Islet precursor cell (in vitro differentiated cells): ENCODE measurements around the gene IL1RAPL2.

ENCODE experiments used
- DNase-seq: peaks from one replicate; pipeline ENCODE4 v3.0.0-alpha.2; 2018

The IL1RAPL2 gene

DNA sequence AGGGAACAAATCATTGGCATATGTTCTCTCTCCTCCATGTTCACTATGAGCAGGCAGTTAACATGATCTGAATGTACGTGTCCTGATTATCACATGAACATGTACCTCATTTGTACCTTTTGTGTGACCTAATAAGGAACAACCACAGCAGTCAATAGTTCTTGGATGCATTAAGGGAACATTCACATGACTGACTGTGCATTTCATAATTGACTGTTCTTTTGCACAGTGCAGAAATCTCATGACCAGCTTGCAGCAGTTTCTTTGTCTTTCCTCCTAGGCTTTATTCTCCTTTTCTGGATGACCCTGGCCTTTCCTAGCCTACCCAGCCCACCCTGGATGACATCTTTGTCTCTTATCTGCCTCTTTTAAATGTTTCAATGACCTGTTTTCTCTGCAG lies 711.1 kb downstream of the IL1RAPL2 start:
- DNase-seq = no peak

DNA sequence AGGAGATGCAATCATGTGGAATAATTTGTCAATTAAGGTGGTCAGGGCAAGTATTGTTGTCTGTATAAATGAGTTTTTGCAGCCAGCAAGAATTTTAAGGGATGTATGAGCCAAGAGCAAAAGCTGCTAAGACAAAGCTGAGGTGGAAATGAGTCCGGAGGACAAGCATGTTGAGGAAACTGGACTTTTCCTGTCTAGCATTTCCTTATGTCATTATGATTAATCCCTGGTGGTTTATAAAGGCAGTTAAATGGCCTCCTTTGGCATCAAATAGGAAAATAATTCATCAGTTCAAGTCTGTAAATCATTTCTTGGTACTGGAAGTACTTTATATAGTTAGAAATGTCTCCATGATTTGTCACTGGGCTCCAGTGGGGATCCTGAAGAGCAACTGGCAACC lies 716.1 kb downstream of the IL1RAPL2 start:
- DNase-seq = no peak

DNA sequence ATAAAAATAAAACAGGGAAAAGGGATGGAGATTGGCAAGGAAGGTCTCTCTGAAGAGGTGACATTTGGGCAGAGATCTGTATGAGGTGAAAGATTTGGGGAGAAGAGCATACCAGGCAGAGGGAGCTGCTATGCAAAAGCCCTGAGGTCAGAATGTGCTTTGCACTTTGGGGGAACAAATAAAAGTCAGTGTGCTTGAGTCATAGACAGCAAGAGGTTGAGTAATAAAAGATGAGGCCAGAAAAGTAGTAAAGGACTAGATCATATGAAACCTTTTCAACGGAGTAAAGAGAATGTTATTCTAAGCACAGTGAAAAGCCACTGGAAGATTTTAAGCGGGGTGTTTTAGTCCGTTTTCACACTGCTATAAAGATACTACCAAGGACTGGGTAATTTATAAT lies 731.0 kb downstream of the IL1RAPL2 start:
- DNase-seq = no peak

DNA sequence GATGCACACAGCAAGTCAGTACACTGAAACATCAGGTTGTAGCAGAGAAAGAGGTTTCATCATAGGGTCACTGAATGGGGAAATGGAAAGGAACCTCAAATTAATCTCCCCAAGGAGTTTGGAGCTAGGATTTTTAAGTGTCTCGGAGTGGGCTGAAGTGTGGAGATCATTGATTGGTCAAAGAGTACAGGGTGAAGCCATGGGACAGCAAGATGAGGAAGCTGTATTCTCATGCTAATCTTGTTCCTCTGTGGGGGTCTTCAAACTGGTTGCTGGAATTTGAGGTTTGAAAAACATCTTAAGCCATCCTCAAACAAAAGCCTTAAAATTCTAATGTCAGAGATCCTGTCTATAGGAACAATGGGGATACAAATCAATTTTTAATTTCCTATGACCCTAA lies 733.3 kb downstream of the IL1RAPL2 start:
- DNase-seq = no peak

DNA sequence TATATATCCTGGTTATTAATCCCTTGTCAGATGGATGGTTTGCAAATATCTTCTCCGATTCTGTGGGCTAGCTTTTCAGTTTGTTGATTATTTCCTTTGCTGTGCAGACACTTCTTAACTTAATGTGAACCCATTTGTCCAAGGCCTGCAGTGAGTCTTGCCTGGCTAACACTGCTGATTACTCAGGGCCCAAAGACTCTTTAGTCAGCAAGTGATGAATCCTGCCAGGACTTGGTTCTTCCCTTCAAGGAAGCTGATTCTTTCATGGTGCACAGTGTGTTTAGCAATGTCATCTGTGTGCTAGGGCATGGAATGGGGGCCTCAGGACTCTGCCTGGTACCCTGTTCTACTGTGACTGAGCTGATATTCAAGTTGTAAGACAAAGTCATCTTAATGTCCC lies 736.2 kb downstream of the IL1RAPL2 start:
- DNase-seq = no peak

DNA sequence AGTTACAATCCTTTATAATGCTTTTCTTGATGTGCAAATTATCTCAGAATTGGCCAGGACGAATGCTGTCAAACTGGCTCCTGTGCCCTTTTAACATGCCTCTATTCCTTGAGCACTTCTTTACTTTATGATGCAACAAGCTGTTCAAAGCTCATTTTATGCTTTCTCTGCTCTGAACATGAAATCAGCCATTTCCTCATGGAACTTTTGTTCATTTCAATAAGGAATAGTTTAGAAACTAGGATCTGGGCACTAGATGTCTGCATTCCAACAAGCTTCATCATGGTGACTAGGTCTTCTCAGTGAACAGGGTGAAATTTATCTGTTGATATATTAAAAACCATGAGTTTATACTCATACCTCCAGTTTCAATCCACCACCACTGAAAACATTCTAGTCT lies 741.8 kb downstream of the IL1RAPL2 start:
- no peak for DNase-seq

DNA sequence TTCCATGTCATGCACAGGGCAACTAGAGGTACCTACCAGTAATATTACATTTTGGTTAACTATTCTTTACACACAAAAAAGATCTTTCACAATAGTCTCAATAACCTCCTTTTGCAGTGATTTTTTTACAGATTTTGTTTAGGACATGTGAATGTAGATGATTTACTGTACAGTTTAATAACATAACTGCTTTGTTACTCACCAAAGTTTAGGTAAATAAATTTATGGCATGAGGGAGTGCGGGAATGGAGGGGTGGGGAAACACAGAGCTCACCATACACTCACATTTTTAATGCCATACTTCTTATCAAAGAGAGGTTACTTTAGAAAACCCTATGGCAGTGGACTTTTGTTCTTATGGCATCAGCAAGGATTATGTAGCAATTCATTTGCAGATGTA lies 747.6 kb downstream of the IL1RAPL2 start:
- no peak for DNase-seq

DNA sequence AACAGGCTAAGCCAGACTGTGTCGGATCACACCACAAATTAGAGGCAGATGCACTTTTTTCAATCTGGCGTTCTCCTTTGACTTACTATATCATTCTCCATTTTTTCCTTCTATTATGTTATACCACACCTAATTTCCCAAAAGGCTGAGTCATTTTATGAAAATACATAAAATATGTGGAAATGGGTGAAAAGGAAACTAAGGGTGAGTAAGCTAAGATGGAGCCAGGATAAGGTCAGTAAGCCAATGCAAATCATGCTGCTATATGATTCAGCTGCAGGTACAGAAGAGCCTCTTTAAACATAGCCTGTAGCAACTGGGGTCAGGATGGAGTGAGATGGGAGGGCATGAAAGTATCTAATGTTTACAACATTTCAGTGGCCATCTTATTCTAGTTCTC lies 748.5 kb downstream of the IL1RAPL2 start:
- DNase-seq = no peak

DNA sequence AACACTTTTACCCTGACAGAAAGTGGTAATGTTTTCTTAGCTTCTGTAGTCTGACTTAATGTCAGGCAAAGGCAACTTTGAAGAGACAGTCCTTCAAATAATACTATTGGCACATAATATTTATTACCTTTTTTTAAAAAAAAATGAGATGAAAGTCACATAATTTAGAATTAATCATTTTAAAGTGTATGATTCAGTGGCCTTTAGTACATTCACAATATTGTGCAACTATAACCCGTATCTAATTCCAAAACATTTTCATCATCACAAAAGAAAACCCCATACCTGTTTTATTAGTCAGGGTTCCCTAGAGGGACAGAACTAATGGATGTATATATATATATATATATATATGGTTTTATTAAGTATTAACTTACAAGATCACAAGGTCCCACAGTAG lies 749.2 kb downstream of the IL1RAPL2 start:
- no peak for DNase-seq

DNA sequence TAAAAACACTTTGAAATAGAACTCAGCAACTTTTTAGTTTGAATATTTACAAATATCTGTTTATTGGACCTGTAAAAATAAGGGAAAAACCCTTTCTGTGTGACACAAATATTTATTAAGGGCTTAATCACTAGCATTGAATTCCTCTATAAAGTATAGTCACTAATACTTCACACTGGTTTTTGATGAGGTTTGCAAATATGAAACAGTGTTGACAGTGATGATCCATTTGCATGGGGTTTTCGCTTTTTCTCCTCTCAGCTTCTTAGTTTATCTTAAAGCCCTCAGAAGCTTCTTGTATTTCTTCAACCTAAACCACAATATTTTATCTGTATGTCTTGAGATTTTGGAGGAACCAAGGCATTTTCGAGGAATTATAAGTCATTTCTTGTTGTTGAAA lies 751.1 kb downstream of the IL1RAPL2 start:
- DNase-seq = no peak

DNA sequence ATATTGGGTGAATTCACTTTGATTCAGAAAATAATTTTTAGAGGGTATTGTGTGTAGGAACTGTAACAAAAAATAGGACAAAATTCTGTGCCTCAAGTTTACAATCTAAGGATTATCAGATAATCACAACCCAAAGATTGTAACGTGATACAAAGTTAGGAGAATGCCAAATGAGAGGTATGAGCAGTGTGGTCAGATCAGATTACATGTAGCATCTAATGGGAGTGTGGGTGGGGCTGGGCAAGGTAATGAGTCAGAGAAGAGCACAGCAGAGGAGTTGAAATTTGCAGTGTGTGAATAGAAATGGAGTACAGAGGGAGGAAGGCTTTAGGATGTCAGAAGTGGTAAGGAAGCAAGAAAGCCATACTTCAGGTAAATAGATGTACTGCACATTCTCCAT lies 757.9 kb downstream of the IL1RAPL2 start:
- DNase-seq = peak; percentile 57

DNA sequence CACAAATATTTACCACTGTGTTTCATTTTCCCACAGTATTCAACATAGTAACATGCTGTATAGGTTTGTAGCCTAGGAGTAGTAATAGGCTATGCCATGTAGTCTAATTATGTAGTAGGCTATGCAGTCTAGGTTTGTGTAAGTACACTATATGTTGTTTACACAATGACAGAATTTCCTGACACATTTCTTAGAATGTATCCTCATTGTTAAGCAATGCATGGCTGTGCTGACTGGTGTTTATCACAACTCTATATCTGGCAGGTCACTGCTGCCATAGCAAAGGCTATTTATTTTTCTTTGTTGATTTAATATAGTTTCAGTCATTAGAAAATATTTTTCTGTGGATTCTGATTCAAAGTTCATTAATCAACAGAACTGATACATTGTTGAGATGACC lies 762.8 kb downstream of the IL1RAPL2 start:
- no peak for DNase-seq

DNA sequence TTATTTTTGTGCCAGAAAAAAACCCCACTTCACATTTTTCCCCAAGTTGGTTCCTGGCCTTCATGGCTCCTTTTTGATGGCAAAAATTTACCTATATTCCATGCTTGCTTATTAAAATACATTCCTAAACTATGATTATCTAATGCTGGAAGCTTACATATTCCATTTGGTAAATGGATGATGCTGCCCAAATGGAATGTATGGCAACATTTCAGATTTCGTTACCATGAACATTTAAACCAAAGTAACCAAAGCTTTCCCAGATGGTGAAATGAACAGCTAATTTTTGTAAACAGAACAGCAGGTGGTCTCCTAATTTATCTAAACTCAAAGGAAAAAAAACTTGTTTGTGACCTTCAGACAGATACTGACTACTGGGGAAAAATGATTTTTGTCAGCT lies 765.2 kb downstream of the IL1RAPL2 start:
- DNase-seq = no peak

DNA sequence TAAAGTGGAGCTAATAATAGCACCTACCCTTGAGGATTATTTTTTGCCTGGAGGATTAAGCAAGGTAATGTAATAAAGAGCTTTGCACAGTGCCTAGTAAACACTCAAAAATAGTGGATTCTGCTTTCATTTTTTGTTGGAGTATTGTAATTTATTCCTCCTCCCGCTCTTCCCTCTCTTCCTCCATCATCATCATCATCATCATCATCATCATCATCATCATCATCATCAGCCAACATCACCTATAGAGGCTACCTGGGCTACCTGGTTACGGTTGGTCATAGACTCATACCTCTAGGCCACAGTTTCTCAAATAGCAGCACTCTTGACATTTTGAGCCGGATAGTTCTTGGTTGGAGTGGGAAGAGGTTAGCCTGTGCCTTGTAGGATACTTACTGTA lies 781.4 kb downstream of the IL1RAPL2 start:
- DNase-seq = no peak

DNA sequence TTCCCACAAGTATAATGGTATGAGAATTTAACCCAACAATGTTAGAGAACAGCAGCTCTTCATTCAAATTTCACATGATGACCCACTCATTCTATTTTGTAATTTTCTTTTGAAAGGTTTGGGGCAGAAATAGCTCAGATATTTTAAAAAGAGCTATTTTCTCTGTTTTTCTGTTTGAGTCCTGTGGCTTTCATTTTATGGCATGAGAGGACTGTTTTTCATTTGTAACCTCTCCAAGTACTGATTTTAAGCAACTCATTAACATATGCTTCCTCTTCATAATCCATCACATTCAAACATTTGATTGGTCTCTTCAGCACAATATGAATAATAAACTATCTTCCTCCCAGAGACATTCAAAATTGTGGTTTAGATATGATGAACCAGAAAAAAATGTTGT lies 783.5 kb downstream of the IL1RAPL2 start:
- DNase-seq = no peak

DNA sequence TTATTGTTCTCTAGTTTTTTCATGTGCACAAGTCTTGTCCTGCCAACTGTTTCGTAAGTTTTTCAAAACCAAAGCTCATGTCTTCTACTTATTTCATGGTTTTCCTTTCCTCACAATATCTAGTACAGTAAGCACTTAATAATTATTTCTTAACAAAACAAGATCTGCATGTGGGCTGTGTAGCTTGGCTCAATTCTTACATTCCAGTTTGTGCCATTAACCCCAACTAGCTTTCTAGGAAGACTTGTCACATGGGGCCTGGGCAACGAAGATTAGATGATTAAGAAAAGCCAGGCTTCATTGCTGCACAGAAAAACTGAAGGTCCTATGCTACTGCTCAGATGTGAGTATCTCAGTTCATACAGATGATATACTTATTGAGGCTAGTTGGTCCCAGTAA lies 809.8 kb downstream of the IL1RAPL2 start:
- no peak for DNase-seq

DNA sequence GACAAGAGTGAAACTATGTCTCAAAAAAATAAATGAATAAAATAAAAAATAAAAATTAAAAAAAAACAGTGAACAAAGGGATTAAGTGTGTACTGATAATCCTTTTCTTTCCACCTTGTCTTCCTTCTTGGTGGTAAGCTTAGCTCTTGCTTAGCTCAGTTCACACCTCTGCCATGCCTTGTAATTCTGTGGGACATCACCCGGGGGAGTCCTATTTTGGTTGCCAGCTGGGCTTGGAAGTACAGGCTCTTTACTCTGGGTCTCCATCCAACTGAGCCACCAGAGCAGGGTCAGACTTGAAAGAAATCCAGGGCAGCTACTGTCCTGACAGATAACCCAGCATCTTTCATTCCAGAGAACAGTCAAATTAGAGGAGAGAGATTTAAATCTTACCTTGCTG lies 858.7 kb downstream of the IL1RAPL2 start:
- no peak for DNase-seq

DNA sequence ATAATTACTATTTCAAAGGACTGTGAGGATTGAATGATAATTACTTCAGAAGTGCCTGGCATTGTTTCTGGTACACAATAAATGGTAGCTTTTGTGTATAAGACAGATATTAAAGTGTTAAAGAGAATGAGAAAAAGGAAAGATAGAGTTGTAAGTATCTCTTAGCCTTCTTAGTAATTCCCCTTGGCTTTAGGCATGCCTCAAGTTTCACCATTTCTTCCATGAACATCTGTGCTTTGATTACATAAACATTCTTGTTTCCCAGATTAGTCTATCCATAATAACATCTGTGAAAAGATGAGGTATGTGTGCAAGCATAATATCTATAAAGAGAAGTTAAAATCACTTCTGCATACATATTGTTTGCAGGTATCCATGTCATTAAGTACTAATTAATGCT lies 885.4 kb downstream of the IL1RAPL2 start:
- DNase-seq = no peak

DNA sequence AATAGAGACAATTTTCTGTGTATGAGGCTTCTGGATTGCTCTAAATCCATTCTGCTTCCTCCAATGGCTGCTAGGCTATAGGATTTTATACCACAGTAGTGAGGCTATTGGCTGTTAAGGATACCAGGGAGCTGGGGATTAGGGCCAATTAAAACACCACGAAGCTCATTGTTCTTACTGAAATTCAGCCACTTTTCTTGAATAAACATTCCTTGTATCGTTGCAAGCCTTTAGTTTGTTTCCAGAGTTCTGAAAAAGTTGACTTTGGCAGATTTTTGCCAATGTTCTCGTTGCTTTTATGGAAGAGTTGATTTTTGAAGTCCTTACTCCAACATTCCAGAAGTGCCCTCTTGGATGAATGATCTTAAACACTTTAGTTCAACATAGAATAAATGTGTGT lies 892.8 kb downstream of the IL1RAPL2 start:
- no peak for DNase-seq

DNA sequence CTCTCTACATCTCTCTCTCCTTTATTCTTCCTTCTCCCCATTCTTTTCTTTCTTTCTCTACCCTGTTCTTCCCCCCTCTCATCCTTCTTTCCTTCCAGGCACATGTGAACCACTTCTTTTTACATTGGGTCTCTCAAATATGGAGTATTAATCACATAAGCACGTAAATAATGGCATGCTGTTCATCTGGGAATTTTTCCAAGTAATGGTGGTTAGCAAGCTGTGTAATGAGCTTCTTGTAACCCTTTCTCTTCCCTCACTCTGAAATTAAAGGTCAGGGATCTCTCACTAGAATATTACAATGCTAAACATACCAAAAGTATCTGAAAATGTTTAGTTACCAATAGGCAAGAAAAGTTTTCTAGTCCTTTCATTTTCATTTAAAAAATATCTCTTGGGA lies 894.4 kb downstream of the IL1RAPL2 start:
- no peak for DNase-seq

DNA sequence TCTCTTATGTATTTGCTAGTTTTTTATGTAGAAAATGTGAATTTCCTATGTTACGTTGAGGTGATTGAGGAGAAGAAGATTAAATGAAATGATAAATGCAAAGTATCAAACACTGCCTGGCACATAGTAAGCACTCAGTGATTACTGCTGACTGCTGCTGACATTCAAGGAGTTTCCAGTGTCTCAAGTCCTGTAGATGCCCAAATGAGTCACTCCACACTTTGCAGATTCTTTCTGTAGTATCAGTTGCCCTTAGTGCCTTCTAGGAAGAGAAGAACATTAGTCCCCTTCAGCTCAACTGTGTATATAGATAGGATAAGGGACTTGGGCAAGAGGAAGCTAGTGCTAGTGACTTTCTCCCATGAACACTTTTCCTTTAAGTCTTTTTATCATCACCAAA lies 895.0 kb downstream of the IL1RAPL2 start:
- no peak for DNase-seq

DNA sequence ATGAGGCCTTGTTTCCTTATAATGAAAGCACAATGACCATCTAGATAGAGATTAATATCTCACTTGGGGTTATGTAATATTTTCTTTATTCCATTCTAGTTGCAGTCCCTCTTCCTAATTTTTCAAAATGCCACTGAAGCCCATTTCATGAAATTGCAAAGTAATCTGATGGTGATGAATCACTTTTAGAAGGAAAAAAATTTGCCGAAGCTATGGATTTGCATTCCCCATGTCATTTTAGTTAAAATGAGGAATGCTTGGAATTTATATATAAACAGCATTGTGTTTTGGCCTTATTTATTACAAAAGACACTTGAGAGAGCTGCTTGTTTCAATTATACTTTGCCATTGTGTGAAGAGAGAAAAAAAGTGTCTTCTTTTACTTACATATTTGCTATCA lies 896.2 kb downstream of the IL1RAPL2 start:
- no peak for DNase-seq

DNA sequence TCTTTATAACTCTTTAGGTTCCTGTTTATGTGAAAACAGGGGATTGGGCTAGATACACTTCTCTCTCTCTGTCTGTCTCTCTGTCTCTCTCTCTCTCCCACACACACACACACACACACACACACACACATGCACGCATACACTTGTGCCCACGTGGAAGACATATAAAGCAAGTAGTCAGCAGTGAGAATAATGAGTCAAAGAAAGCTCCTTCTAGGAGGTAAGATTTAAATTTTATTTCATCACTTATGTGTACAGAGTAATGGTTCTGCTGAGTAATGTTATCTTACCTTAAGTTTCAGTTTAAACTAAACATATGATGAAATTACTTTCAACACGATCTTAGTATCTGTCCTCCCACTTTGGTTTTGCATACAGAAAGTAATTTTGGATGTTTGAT lies 897.5 kb downstream of the IL1RAPL2 start:
- DNase-seq = no peak

DNA sequence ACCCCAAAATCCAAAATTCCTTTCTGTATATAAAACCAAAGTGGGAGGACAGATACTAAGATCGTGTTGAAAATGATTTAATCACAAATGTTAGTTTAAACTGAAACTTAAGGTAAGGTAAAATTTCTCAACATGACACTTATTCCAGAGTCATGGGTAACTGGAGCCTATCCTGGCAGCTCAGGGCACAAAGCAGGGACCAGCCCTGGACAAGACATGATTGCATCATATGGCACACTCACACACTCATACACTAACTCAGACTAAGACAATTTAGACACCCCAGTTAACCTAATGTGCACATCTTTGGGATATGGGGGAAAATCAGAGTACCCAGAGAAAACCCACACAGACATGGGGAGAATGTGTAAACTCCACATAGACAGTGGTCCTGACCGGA lies 898.6 kb downstream of the IL1RAPL2 start:
- DNase-seq = no peak

DNA sequence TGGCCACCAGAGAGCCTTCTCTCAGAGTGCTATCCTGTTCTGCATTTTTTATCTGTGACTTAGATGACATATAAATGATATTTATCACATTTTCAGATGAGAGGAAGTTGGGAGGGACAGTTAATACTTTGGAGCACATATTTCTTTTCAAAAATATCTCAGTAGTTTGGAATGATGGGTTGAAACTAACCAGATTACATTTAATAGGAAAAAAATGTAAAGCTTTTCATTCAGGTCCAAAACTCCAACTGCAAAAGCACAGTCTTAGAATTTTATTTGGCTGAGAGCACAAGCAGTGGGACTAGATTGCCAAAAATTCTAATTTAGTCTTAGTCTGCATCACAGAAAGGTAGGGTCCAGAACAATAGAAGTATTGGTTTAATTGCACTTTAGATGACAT lies 902.7 kb downstream of the IL1RAPL2 start:
- no peak for DNase-seq

DNA sequence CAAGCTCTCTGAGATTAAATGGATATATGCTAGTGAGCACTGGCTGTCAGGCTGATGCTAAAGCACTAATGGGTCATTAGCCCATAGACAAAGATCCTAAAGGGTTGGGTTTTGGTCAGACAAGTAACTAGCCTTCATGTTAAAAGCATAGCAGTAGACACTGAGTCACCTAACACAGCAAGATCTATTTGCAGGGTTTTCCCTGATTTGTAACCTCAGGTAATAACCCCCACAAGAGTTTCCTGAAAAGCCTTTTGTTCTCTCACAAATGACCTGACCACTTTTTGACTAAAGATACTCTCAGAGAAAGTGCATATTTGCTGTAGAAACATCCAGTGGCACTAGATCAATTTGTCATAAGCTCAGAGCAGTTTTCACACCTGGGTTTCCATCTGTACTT lies 905.6 kb downstream of the IL1RAPL2 start:
- peak; percentile 71 for DNase-seq
